Nephron (organoid): ENCODE results near the gene GATC.
A peak's percentile ranks its signal among the peaks of the same experiment; 100 is the strongest.

Experiments used
- H3K27ac Mint-ChIP-seq, 3 experiments: 2 replicates each; pipeline ENCODE4 v1.8.0; 2020; ENCODE audit warnings: mixed read lengths in 3 of 3, mild to moderate bottlenecking in 2 of 3, moderate library complexity in 1 of 3
- H3K27me3 Mint-ChIP-seq: 2 replicates; pipeline ENCODE4 v1.8.0; 2021; ENCODE audit warnings: low read depth, mild to moderate bottlenecking, moderate library complexity, mixed read lengths
- H3K36me3 Mint-ChIP-seq: 2 replicates; pipeline ENCODE4 v1.8.0; 2020; ENCODE audit warnings: low read depth, mixed read lengths
- H3K4me1 Mint-ChIP-seq: 2 replicates; pipeline ENCODE4 v1.8.0; 2020; ENCODE audit warnings: mixed read lengths
- H3K4me3 Mint-ChIP-seq, 3 experiments: 2 replicates each; pipeline ENCODE4 v1.8.0; 2020; ENCODE audit warnings: mild to moderate bottlenecking in 3 of 3, mixed read lengths in 3 of 3, moderate library complexity in 2 of 3
- H3K9me3 Mint-ChIP-seq: 2 replicates; pipeline ENCODE4 v1.8.0; 2020; ENCODE audit warnings: mixed read lengths
- CTCF ChIP-seq, 3 experiments: fragments of 200-600 bp; sonication (generic); IDR thresholded peaks; one replicate each; pipeline ENCODE4 v1.5.0; 2021; ENCODE audit warnings: antibody characterized with exemption in 3 of 3; ENCODE audit not compliant: unreplicated experiment in 3 of 3

Gene GATC

DNA sequence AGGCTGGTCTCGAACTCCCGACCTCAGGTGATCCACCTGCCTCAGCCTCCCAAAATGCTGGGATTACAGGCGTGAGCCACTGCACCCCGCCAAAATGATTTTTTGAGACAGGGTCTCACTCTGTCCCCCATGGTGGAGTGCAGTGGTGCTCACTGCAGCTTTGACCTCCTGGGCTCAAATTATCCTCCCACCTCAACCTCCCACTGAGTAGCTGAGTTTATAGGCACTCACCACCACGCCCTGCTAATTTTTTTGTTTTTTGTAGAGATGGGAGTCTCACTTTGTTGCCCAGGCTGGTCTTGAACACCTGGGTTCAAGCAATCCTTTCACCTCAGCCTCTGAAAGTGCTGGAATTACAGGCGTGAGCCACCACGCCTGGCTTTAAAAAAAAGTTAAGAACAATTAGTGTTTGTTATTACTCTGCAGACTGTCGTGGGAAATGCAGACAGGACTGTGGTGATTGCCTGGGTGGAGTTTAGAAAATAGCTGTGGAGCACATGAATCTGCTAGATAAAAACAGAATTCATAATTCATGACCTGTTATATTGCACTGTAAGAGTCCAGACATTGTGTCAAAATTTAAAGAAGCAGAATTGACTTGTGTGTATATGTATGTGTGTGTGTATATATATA is 17.5 kb upstream of the GATC start:
- peak overlapping the region in 2 of 3 experiments; percentile 34 to 47 for H3K27ac Mint-ChIP-seq
- H3K4me1 Mint-ChIP-seq: no peaks in the 10 kb centered on the region
- peaks cover 6% of the 10 kb centered on the region for H3K27me3 Mint-ChIP-seq

DNA sequence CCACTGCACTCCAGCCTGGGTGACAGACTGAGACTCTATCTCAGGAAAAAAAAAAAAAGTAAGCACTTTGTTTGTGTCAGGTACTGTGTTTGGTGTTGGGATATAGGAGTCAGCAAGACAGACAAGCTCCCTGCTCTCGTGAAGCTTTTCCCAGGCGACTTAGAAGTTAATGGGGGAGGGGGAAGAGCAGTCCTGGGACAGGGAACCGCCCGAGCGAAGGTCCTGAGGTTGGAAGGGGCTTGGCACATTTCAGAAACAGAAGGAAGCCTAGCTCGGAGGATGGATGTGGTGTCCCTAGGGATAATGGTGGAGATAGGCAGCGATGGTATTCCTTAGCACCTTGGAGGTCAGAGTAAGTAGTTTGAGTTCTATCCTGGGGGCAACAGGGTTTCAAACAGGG is 16.9 kb upstream of the GATC start:
- no peaks in the 10 kb centered on the region for H3K9me3 Mint-ChIP-seq
- H3K4me3 Mint-ChIP-seq: no peak overlapping the region
- peaks cover 4% of the 10 kb centered on the region for H3K27me3 Mint-ChIP-seq
- H3K27ac Mint-ChIP-seq: peak overlapping the region in 2 of 3 experiments; percentile 10 to 34
- TF ChIP-seq CTCF (IDR thresholded peaks at IDR 0.05; ENCODE audit: unreplicated experiment in 3 of 3): no peak
- H3K36me3 Mint-ChIP-seq: no peaks in the 10 kb centered on the region
- no peaks in the 10 kb centered on the region for H3K4me1 Mint-ChIP-seq

More for the DNA sequence above, 17.5 kb upstream of the GATC start:
- Mint-ChIP-seq H3K36me3 (no peaks in the 10 kb centered on the region), H3K9me3 (no peaks in the 10 kb centered on the region), H3K4me3 (no peak overlapping the region)
- TF ChIP-seq CTCF (IDR thresholded peaks at IDR 0.05; ENCODE audit: unreplicated experiment in 3 of 3): no peak

DNA sequence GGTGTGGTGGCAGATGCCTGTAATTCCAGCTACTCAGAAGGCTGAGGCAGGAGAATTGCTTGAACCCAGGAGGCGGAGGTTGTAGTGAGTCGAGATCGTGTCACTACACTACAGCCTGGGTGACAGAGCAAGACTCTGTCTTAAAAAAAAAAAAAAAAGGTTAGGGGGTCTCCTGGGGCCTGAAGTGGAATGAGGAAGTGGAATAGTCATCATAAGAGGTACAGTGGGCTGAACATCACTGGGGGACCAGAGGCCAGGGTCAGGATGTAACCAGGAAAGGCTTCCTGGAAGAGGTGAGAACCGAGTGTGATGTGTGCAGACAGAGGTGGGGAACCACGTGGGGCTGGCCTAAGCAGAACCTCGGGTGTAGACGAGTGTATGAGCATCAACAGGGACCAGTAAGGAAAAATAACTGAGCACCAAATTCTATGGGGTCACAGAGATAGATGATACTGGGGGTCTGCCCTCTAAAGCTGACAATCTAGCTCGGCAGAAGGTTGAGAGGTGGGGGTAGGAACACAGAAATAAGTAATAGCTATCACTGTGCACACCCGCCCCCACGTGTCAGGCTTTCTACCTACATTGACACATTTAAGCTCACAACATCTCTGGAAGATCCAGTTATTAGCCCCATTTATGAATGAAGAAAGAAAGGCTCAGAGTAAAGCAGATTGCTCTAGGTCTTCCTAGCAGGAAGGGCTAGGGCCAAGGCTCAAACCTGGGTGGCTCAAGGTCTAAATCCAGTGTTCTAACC is 13.3 kb upstream of the GATC start:
- Mint-ChIP-seq H3K27me3 (peaks cover 4% of the 10 kb centered on the region), H3K27ac (no peak overlapping the region), H3K4me3 (no peak overlapping the region), H3K9me3 (no peaks in the 10 kb centered on the region), H3K36me3 (no peaks in the 10 kb centered on the region), H3K4me1 (no peaks in the 10 kb centered on the region)
- no peak for TF ChIP-seq CTCF (IDR thresholded peaks at IDR 0.05; ENCODE audit: unreplicated experiment in 3 of 3)

DNA sequence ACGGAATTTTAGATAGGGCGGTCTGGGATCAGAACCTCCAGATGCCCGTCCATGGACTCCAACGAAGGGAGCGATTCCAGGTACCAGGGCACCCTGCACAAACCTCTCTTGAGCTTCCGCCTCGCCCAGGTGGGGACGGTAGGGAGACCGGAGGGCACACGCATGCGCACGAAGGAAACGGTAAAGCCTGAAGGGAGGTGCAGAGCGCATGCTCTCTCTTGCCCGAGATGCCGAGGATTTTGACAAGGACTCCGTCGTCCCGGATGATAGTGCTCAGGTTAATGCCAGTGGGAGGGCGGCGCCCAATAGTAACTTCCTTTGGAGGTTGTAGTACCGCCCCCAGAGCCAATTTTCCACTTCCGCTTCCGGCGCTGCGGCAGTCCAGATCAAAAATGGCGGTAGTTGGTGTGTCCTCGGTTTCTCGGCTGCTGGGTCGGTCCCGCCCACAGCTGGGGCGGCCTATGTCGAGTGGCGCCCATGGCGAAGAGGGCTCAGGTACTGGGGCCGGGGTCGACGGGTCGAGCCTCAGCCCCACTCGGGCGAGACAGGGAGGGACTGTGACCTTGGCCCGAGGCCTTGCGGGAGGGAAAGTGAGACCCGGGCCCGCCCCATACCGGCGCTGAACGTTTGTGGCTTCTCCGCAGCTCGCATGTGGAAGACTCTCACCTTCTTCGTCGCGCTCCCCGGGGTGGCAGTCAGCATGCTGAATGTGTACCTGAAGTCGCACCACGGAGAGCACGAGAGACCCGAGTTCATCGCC is 8.3 kb upstream of the GATC start, which contains the start of gene COX6A1:
COX6A1 (plus strand) TSS at position 379 of the 760 bp plus-strand sequence; CDS start at position 393, 14 bp downstream.
- no peak for TF ChIP-seq CTCF (IDR thresholded peaks at IDR 0.05; ENCODE audit: unreplicated experiment in 3 of 3)
- Mint-ChIP-seq H3K36me3 (peaks cover 22% of the 10 kb centered on the region), H3K27ac (peak within 1 kb of the TSS; percentile 63 to 73 (median 67)), H3K9me3 (no peaks in the 10 kb centered on the region), H3K4me3 (peak within 1 kb of the TSS; percentile 94 to 99 (median 97)), H3K27me3 (no peaks in the 10 kb centered on the region), H3K4me1 (peaks cover 17% of the 10 kb centered on the region)

GRCh38 chr12:120438495-120439198 is 7.6 kb upstream of the GATC start:
- peak overlapping the region; percentile 94 to 99 (median 97) for H3K4me3 Mint-ChIP-seq
- H3K27me3 Mint-ChIP-seq: no peaks in the 10 kb centered on the region
- peak overlapping the region in 2 of 3 experiments; percentile 67 to 73 for H3K27ac Mint-ChIP-seq
- peaks cover 23% of the 10 kb centered on the region for H3K36me3 Mint-ChIP-seq
- H3K9me3 Mint-ChIP-seq: no peaks in the 10 kb centered on the region
- peaks cover 17% of the 10 kb centered on the region for H3K4me1 Mint-ChIP-seq
- no peak for TF ChIP-seq CTCF (IDR thresholded peaks at IDR 0.05; ENCODE audit: unreplicated experiment in 3 of 3)
